GM12801 (cell line): ENCODE results near the gene SLC2A14.

Experiments
- TF ChIP-seq, protein P1 (sequence below): IDR thresholded peaks from one replicate; pipeline ENCODE4 v1.5.1; 2011; ENCODE audit warnings: control low read depth; ENCODE audit not compliant: insufficient read length; ENCODE audit errors: extremely low read depth

Gene SLC2A14

GRCh38 chr12:7835116-7835515, 37.6 kb downstream of the SLC2A14 start:
- TF ChIP-seq, protein P1, sequence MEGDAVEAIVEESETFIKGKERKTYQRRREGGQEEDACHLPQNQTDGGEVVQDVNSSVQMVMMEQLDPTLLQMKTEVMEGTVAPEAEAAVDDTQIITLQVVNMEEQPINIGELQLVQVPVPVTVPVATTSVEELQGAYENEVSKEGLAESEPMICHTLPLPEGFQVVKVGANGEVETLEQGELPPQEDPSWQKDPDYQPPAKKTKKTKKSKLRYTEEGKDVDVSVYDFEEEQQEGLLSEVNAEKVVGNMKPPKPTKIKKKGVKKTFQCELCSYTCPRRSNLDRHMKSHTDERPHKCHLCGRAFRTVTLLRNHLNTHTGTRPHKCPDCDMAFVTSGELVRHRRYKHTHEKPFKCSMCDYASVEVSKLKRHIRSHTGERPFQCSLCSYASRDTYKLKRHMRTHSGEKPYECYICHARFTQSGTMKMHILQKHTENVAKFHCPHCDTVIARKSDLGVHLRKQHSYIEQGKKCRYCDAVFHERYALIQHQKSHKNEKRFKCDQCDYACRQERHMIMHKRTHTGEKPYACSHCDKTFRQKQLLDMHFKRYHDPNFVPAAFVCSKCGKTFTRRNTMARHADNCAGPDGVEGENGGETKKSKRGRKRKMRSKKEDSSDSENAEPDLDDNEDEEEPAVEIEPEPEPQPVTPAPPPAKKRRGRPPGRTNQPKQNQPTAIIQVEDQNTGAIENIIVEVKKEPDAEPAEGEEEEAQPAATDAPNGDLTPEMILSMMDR, result no peak

- TF ChIP-seq, protein P1, result no peak
These were observed 38.0 kb downstream of the SLC2A14 start for GRCh38 chr12:7834701-7835100.

GRCh38 chr12:7833831-7834230, 38.9 kb downstream of the SLC2A14 start:
- TF ChIP-seq, protein P1, result no peak

- TF ChIP-seq, protein P1, result no peak
These were observed 40.5 kb downstream of the SLC2A14 start for GRCh38 chr12:7832059-7832696.

GRCh38 chr12:7806863-7807487, 65.7 kb downstream of the SLC2A14 start:
- TF ChIP-seq, protein P1, result peak; percentile 91

DNA sequence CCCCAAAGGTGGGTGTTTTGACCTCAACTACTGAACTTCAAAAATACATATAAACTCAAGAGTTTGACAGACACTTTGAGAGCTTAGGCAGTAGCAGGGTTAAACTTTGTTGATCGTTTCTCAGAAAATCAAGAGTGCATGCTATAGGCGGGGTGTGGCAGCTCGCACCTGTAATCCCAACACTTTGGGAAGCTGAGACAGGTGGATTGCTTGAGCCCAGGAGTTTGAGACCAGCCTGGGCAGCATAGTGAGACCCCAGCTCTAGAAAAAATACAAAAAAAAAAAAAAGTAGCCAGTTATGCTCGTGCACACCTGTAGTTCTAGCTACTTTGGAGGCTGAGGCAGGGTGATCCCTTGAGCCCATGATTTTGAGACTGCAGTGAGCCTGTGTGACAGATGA, 71.3 kb downstream of the SLC2A14 start:
- TF ChIP-seq, protein P1, result no peak

DNA sequence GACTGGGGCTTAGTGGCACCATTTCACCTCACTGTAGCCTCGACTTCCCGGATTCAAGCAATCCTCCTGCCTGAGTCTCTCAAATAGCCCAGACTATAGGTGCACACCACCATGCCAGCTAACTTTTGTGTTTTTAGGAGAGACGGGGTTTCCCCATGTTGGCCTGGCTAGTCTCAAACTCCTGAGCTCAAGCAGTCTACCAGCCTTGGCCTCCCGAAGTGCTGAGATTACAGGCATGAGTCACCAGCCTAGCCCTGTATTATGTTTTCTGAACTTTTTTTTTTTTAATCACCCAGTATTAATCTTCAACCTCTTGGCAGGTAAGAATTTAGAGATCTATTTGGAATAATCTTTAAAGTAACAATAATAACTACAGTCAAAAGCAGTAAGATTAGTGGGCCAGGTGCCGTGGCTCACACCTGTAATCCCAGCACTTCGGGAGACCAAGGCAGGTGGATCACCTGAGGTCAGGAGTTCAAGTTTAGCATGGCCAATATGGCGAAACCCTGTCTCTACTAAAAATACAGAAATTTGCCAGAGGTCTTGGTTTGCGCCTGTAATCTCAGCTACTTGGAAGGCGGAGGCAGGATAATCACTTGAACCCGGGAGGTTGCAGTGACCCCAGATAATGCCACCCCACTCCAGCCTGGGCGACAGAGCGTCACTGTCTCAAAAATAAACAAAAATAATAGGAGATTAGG, 74.9 kb downstream of the SLC2A14 start:
- TF ChIP-seq, protein P1, result no peak
